Measurements from ENCODE around the gene HSPBP1. TPM values are rescaled to one million over a fixed set of nuclear protein-coding genes. Genes with fewer than 3 reads are reported as not detected.

The HSPBP1 gene
- polyA plus RNA-seq, 3 donors: 21.9 to 39.9 (median 35.0) TPM

- 82 to 96% (median 92%) methylated on average over 8 to 11 of the region's 11 CpGs for WGBS, 3 donors
- H3K27ac ChIP-seq (ENCODE audit: low read depth, low read length): no peak overlapping the region
Observed at GRCh38 chr19:55308281-55308680, 28.4 kb upstream of the HSPBP1 start.

GRCh38 chr19:55306712-55307111, 26.8 kb upstream of the HSPBP1 start:
- no peak overlapping the region for H3K27ac ChIP-seq (ENCODE audit: low read depth, low read length)
- WGBS, 3 donors: 72 to 88% (median 78%) methylated on average over 3 of the region's 3 CpGs

DNA sequence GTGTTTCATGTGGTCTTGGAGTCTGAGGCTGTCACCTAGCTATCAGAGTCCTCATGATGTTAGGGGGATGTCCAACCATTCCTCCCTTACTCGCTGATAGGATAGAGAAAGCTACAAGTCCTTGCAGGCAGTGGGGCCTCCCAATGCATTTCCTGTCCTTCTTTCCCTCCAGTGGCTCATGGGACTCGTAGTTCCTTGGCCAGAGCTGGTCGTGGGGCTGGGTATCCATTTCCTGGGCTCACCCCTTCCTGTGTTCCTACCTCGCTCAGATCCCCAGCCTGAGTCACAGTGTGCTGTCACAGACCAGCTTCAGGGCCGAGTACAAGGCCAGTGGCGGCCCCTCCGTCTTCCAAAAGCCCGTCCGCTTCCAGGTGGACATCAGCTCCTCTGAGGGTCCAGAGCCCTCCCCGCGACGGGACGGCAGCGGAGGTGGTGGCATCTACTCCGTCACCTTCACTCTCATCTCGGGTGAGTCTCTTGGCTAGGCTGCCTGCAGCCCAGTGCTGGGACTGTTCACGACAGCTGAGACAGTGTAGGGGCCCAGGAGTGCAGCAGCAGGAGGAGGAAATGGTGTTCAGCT, 26.2 kb upstream of the HSPBP1 start:
- WGBS, 3 donors: 85 to 89% (median 88%) methylated on average over 17 of the region's 17 CpGs
- no peak overlapping the region for H3K27ac ChIP-seq (ENCODE audit: low read depth, low read length)

GRCh38 chr19:55305491-55305890, 25.6 kb upstream of the HSPBP1 start:
- WGBS, 3 donors: 74 to 86% (median 74%) methylated on average over 9 of the region's 9 CpGs
- H3K27ac ChIP-seq (ENCODE audit: low read depth, low read length): no peak overlapping the region

DNA sequence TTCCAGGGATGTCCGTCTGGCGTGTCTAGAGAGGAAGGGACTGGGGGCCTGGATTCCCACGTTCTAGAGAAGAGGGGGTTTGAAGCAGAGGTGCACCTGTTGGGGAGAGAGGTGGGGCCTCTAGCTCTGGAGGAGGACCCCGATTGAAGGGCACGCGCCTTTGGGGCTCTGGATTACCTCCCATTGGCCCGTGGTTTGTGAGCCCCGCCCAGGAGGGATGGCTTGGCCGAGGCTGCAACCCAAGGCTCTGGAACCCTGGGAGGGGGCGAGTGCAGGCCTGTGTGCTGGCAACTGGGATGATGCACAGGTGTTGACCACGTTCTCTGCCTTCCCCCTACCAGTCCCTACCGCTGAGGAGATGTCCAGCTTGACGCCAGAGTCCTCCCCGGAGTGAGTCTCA, 25.1 kb upstream of the HSPBP1 start:
- WGBS, 3 donors: 78 to 82% (median 79%) methylated on average over 14 of the region's 14 CpGs

GRCh38 chr19:55304279-55304978, 24.5 kb upstream of the HSPBP1 start:
- WGBS, 3 donors: 86 to 92% (median 90%) methylated on average over 32 to 39 of the region's 39 CpGs
- H3K27ac ChIP-seq (ENCODE audit: low read depth, low read length): no peak overlapping the region

More for the DNA sequence above, 25.1 kb upstream of the HSPBP1 start:
- no peak overlapping the region for H3K27ac ChIP-seq (ENCODE audit: low read depth, low read length)

DNA sequence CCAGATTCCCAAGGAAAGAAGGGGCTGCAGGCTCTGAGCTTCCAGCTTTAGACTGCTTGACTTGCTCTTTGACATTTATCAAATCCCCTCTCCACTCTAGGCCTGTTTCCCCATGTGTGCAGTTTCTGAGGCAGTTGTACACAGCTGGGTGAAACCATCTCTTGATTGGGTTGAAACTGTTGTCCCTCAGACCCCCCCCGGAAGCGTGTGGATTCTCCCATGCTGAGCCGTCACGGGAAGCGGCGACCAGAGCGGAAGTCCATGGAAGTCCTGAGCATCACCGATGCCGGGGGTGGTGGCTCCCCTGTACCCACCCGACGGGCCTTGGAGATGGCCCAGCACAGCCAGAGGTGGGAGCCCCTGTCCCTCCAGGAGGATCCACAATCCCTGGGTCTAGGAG, 23.6 kb upstream of the HSPBP1 start:
- H3K27ac ChIP-seq (ENCODE audit: low read depth, low read length): no peak overlapping the region
- WGBS, 3 donors: 87 to 92% (median 88%) methylated on average over 11 of the region's 11 CpGs

GRCh38 chr19:55302318-55302703, 22.4 kb upstream of the HSPBP1 start:
- no peak overlapping the region for H3K27ac ChIP-seq (ENCODE audit: low read depth, low read length)
- WGBS, 3 donors: 63 to 73% (median 67%) methylated on average over 11 to 12 of the region's 12 CpGs

GRCh38 chr19:55301459-55302317, 21.8 kb upstream of the HSPBP1 start:
- H3K27ac ChIP-seq (ENCODE audit: low read depth, low read length): no peak overlapping the region
- WGBS, 3 donors: 10 to 13% (median 11%) methylated on average over 41 to 42 of the region's 42 CpGs

- no peak overlapping the region for H3K27ac ChIP-seq (ENCODE audit: low read depth, low read length)
- 69 to 74% (median 70%) methylated on average over 15 of the region's 15 CpGs for WGBS, 3 donors
Observed at GRCh38 chr19:55300886-55301458, 21.1 kb upstream of the HSPBP1 start.

- no peak overlapping the region for H3K27ac ChIP-seq (ENCODE audit: low read depth, low read length)
- WGBS, 3 donors: 88 to 90% (median 89%) methylated on average over 10 of the region's 10 CpGs
Observed at GRCh38 chr19:55299991-55300390, 20.1 kb upstream of the HSPBP1 start.

DNA sequence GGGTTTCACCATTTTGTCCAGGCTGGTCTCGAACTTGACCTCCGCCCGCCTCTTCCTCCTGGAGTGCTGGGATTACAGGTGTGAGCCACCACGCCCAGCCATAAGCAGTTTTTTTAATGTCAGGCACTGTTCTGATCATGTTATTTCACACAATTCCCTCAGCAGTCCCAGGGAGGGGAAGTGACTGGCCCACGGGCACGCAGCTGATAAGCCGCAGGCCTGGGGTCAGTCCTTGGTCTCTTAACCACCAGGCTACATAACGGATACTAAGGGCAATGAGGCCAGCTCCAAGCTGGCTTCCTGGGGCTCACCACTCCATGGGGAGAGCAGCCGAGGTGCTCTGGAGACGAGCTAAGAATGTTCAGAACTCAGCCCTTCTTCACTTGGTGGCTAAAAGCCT, 17.4 kb upstream of the HSPBP1 start:
- H3K27ac ChIP-seq (ENCODE audit: low read depth, low read length): no peak overlapping the region

GRCh38 chr19:55289117-55289796, 9.3 kb upstream of the HSPBP1 start:
- WGBS, 3 donors: 93 to 95% (median 94%) methylated on average over 9 of the region's 9 CpGs
- no peak overlapping the region for H3K27ac ChIP-seq (ENCODE audit: low read depth, low read length)

More for the DNA sequence above, 17.4 kb upstream of the HSPBP1 start:
- WGBS, 3 donors: 85 to 93% (median 87%) methylated on average over 9 to 10 of the region's 10 CpGs

- H3K27ac ChIP-seq (ENCODE audit: low read depth, low read length): no peak overlapping the region
- WGBS, 3 donors: 88 to 94% (median 91%) methylated on average over 21 of the region's 21 CpGs
Observed at GRCh38 chr19:55287361-55288079, 7.6 kb upstream of the HSPBP1 start.

DNA sequence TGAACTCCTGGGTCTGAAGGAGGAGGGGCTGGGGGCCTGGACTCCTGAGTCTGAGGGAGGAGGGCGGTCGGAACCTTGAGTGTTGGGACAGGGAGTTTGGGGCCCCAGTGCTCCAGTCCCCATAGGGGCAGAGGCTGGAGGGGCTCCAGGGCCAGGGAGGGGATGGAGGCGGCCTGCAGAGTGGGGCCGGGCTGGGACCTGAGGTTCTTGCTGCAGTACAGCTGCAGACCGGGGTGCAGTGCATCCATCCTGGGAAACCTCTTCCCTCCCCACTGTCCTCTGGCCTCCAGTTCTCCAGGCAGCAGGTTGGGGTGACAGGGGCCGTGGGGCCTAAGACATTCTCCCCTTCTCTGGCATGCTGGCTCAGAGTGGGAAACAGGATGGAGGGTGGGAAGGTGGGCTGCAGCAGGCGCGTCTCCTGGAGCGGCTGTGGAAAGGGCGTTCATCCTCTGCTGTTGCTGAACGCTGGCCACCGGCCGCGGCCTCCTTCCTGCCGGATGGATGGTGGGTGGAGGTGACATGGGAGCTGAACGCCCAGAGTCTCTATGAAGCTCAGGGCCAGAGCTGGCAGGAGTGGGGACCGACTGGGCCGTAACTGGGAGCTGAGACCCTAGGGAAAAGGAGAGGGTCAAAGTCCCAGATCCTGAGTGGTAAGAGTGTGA, 5.5 kb upstream of the HSPBP1 start:
- no peak overlapping the region for H3K27ac ChIP-seq (ENCODE audit: low read depth, low read length)
- WGBS, 3 donors: 38 to 55% (median 51%) methylated on average over 18 of the region's 18 CpGs

DNA sequence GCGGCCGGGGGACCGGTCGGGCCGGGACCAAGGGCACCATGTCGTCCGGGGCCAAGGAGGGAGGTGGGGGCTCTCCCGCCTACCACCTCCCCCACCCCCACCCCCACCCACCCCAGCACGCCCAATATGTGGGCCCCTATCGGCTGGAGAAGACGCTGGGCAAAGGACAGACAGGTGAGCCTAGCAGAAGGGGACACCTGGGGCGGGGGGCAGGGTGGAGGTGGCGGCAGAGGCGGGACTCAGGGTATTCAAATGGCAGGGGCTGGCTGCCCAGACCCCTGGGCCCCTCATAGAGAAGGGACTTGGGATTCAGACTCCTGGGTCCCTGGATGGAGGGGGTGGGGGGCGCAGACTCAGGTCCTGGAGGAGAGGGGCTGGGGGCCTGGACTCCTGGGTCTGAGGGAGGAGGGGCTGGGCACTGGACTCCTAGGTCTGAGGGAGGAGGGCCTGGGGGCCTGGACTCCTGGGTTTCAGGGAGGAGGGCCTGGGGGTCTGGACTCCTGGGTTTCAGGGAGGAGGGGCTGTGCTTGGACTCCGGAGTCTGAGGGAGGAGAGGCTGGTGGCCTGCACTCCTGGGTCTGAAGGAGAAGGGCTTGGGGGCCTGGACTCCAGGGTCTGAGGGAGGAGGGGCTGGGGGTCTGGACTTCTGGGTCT, 4.6 kb upstream of the HSPBP1 start:
- WGBS, 3 donors: 24 to 45% (median 32%) methylated on average over 6 to 14 of the region's 16 CpGs
- no peak overlapping the region for H3K27ac ChIP-seq (ENCODE audit: low read depth, low read length)

Data from adipose tissue (tissue), 3 donors.